ELF-1 (cell line): ENCODE data around the gene PSTPIP2.
A peak's percentile ranks its signal among the peaks of the same experiment; 100 is the strongest.

Experiments used
- DNase-seq: peaks from one replicate; pipeline ENCODE4 v3.0.0-alpha.2; 2016; ENCODE audit warnings: low read depth, low spot score

PSTPIP2 gene, protein sequence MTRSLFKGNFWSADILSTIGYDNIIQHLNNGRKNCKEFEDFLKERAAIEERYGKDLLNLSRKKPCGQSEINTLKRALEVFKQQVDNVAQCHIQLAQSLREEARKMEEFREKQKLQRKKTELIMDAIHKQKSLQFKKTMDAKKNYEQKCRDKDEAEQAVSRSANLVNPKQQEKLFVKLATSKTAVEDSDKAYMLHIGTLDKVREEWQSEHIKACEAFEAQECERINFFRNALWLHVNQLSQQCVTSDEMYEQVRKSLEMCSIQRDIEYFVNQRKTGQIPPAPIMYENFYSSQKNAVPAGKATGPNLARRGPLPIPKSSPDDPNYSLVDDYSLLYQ

DNA sequence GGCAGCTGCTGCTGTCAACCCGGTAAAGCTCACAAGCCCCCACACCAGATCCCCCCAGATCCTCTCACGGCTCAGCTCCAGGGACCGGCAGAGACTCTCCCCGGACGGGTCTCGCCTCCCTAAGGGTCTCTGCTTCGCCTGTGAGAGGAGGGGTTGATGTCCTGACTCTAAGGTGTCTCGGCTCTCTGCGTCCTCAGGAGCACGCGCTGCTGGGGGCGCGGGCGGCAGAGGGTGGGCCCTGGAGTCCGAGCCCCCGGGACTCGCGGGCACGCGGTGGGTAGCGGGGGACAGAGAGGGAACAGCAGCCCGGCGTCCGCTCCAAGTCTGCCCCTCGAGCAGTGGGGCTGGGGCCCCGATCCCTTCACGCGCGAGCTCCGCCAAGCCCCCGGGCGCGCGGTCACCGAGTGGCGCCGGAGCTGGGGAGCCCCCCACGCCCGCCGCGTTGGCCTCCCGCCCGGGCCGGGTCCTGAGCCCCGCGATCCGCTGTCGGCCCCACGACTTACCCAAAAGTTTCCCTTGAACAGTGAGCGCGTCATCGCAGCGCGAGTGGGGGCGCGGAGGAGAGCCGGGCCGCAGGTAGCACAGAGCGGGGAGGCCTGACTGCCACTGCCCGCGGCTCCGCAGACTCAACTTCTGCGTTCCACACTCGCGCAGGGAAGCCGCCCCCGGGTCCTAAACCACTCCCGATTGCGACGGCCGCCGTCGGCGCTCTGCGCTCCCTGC, at the start of gene PSTPIP2:
TSS of gene PSTPIP2 (minus strand) at position 608 of the 723 bp plus-strand sequence. CDS start at position 536, 72 bp downstream.
- peak; percentile 40 for DNase-seq

DNA sequence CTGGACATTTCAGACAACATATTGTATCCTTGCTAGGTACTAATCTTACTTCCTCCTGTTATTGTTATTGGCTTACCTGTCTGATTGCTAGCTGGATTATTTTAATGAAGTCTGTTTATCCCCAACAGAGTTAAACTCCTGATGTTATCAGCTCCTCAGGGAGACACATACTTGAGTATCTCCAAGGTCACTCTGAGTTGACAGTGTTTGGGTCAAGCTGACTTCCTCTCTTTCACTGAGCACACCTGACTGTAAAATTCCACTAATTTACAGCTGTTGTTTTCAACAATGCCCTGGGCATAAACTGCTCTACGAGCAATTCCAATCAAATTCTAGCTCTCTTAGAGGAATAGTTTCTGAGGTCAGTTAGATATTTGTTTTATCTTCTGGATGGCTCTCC, 41.7 kb upstream of the PSTPIP2 start:
- no peak for DNase-seq

- no peak for DNase-seq
These were observed 38.3 kb upstream of the PSTPIP2 start for GRCh38 chr18:46110406-46110805.

GRCh38 chr18:46109386-46109785, 37.3 kb upstream of the PSTPIP2 start:
- DNase-seq, result no peak

DNA sequence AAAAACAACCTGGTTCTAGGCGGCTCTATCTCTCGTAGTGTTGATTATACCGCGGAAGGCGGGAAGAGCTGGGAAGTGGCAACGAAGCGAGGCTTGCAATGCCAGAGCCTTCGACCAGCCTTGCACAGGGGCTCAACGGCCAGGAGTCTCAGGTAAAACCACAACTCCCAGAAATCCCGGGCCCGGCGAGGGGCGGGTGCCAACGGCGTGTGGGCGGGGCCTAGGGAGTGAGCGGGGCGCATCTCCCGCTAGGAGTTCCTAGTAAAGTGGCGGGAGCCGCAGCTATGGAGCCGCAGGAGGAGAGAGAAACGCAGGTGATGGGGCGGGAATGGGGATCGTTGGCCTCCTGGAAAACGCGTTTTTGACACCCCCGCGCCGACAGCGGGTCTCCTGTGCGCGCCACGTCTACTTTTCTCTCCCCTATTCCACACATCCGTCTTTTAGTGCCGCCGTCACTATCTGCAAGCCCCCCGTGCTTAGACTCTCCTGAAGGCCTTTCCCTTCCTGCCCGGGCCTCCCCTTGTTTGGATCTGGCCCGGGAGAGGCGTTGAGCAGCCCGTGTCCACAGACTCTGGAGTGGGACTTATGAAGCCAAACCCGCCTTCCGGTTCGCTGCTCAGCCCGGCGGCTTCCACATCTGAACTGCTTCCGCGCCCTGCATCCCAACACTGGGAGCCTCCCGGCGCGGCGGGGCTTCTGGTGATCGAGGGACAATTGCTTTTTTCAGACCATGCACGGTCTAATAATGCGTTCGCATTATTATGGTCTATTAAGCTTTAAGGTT, 32.3 kb upstream of the PSTPIP2 start, which contains the start of gene HAUS1:
TSS of gene HAUS1 (plus strand) at position 258 of the 784 bp plus-strand sequence. CDS start at position 285, 27 bp downstream.
- peak; percentile 96 for DNase-seq

- DNase-seq, result no peak
These were observed 27.4 kb upstream of the PSTPIP2 start for GRCh38 chr18:46099463-46099862.

DNA sequence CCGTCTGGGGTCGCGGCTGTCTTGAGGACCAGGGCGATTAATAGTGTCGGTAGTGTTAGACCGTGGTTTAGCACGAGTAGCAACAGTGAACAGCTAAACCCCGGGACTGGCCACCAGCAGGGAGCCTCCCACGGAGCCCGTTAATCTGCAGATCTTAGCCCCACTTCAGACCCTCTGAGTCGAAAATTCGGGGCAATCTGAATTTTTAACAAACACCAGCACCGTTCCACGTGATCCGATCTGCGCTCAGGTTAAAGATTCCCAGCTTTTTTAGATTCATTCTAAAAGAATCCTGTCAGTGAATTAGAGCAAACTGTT, 26.5 kb upstream of the PSTPIP2 start:
- DNase-seq, result no peak

DNA sequence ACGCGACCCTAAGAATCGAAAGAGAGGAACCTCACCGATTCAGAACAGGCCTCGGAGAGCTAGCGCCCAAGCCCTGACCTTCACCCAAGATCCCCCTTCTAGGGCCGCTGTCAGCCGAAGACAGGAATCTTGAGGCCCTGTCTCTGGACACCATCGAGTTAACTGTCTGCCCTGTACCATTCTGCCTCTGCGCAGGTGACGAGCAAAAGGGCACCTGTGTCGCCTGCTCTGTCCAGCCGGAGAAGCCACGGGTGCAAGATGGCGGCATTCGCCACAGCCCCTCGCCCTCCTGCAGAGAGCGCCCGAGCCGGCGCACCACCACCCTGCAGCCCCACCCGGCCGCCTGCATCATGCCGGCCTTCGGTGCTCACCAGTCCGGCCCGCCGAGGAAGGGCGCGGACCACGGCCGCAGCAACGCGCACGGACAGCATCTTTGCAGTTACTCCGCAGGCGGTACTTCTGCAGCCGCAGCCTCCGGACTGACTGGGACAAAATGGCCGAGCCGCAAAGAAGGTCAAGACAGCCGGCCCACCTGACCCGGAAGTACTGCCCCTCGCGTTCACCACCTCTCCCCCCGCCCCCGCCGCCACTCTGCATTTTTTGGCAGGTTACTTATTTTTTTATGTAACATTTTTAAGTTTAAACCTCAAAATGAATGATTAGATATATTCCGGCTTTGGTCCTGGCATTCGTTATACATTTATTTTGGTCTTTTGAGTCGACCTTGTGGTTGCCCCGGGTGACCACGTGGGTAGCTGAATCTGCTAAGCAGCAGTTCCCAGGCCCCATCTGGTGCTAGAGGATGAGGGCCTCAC, 25.9 kb upstream of the PSTPIP2 start, which contains the start of gene ATP5F1A:
TSS of gene ATP5F1A (minus strand) at position 496 of the 815 bp plus-strand sequence. CDS start at position 431, 65 bp downstream.
- peak; percentile 89 for DNase-seq

- no peak for DNase-seq
These were observed 25.4 kb upstream of the PSTPIP2 start for GRCh38 chr18:46097431-46097800.

DNA sequence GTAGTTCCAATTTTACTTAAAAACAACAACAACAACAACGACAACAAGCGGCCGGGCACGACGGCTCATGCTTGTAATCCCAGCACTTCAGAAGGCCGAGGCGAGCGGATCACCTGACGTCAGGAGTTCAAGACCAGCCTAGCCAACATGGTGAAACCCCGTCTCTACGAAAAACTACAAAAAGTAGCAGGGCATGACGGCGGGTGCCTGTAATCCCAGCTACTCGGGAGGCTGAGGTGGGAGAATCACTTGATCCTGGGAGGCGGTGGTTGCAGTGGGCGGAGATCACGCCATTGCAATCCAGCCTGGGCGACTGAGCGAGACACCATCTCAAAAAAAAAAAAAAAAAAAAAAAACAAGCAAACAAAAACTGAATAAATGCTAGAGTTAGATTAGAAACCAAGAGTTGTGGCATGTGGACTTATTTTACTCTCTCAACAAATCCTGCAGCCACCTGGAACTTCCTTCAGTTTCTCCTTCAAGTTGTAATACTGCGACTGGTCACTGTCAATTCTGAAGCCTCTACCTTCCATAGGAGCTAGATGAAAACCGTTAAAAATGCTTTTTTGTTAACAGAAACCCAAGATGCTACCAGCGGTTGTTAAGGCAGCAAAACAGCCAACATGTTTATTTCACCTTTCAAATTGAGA, 24.7 kb upstream of the PSTPIP2 start:
- DNase-seq, result no peak

GRCh38 chr18:46095532-46095931, 23.5 kb upstream of the PSTPIP2 start:
- no peak for DNase-seq

DNA sequence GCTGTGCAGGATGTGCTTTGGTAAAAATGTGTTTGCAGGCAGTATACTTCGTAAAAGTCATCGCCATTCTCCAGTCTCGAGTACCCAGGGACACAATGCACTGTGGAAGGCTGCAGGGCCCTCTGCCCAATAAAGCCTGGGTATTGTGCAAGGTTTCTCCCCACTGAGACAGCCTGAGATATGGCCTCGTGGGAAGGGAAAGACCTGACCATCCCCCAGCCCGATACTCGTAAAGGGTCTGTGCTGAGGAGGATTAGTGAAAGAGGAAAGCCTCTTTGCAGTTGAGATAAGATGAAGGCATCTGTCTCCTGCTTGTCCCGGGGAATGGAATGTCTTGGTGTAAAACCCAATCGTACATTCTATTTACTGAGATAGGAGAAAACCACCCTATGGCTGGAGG, 16.4 kb upstream of the PSTPIP2 start:
- peak; percentile 64 for DNase-seq

DNA sequence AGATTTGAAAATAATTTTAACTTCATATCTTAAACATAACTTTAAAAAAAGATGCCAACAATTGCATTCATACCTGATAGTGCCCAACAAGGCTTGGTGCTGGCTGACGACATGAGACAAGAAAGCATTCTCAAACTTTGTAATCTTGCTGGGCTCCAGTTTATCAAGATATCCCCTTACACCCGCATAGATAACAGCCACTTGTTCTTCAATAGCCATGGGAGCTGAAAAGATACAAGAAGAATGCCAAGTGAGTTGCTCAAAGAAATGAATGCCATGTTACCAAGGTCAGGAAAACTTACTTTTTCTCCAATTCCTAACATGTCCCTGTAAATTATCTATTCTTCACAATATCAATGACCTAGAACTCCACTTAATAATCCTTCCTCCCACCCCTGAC, 12.4 kb upstream of the PSTPIP2 start:
- no peak for DNase-seq

GRCh38 chr18:46080156-46080555, 8.1 kb upstream of the PSTPIP2 start:
- no peak for DNase-seq

DNA sequence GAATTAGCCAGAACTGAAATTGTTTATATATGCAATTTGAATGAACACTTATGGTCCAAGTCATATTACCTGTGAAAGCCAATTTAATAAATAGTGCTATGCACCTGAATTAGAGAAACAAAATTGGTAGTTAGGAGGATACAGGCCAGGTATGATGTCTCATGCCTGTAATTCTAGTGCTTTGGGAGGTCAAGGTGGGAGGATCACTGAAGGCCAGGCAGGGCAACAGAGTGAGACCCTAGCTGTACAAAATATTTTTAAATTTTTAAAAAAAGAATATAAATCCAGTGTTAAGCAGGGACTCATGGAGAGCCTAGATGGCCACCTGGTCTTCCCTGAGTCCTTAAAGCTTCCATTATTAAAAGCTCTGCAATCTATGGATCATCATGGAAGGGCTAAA, 7.3 kb upstream of the PSTPIP2 start:
- DNase-seq, result no peak

GRCh38 chr18:46073474-46074331, 1.6 kb upstream of the PSTPIP2 start:
- DNase-seq, result peak; percentile 60

DNA sequence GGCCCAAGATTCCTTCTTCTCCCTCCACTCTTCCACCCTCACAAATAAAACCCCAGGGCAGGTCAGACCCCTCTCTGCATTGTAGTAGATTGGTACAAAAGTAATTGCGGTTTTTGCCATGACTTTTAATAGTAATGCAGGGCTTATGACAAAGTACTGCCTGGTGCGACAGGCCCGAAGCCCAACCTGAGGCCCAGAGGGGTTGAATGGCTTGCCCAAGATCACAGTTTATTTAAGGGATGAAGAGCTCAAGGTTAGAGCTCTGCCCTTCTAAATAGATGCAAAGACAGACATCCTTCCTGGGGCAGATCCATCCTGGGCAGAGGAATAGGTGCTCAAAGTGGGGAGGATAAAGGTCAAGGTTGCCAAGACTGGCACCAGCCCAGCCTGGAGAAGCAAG, 899 bp upstream of the PSTPIP2 start:
- no peak for DNase-seq

DNA sequence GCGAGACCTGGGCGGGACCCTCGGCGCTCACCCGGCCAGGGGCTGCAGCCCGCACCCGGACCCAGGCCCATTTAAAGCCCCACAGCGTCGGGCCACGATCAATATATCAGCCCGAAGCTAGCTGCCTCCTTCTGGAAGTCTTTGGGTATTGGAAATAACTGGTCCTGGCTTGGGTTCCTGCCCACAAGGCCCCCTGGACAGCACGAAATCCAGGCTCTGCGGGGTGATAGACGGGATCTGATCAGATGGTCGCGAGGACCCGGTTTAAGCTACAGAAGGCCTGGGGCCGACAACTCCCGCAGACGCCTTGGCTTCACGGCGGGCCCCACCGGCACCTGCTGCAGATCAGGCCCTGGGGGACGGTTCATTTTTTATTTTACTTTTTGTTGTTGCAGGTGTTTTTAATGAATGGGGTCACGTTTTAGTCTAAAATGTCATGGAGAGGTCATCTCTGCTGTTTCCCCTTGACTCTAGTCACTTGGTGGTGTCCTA, 362 bp upstream of the PSTPIP2 start:
- no peak for DNase-seq

DNA sequence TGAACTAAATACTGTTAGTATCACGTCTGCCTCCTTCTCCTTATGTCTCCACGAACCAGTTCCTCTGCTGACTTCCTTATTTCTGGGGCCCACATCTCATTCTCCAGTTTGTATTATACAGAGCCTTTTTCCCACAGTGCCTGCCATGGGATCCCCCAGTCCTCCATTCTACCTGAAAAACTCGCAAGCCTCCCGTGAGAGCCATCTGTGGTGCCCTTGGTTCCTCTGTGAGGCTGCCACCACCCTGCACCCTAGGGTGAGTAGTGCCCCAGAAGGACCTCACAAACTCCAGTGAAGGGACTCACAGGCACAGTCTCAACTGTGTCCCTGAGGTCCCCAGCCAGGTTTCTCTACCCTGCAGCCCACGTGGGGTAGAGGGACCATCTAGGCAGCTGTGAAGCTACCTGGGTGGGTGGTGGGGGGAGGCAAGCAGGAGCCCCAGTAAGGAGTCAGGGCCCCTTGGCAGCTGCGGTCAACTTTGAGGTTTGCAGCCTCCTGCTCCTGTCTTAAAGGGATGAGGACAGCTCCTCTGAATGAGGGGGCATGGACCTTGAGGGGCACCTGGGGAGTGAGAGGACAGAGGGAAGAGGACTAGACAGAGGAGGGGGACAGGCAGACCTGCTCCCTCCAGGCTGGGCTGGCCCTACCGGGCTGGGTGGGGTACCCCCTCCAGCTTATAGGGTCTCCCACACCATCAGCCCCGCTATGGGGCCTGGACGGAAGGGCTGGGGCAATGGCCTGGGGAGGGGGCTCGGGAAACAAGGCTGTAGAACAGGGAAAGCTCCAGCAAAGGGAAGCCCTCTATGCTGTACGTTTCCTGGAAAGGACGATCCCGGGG, 1.0 kb downstream of the PSTPIP2 start:
- no peak for DNase-seq
